ENCODE measurements around the gene SLC2A1. TPM values are rescaled to one million over a fixed set of nuclear protein-coding genes. Genes with fewer than 3 reads are reported as not detected.

SLC2A1 gene
- total and polyA plus RNA-seq, 9 of the 15 experiments (the other 6 are each of a cell fraction or from before 2014, with no cell fraction given), result 12.6 to 153 (median 48.0) TPM

- ChIA-PET CTCF (ENCODE audit: low intra/inter-chr PET ratio) (no interaction called here), POLR2A (interaction anchor here (0.7 to 4.1 kb wide), 12 partner anchors 11 to 518 kb away, joined by 3 to 47 read pairs (median 4); partner anchors contain the start of gene ZNF691)
- peak overlapping the region in 1 of 2 experiments; percentile 13; a peak in 2 of 4 replicates for H3K9ac ChIP-seq (ENCODE audit: insufficient read depth in 1 of 2, low read depth in 2 of 2, low read length in 2 of 2)
- intact Hi-C loops (cut with micrococcal nuclease), result loop anchor here (10.0 kb wide), 1 partner anchor 252 kb away; the partner anchor contains the start of gene YBX1
- in situ Hi-C loops (cut with MboI), result no loop called here
- H2AFZ ChIP-seq (ENCODE audit: low read depth, low read length), result no peak overlapping the region
- WGBS (ENCODE audit: insufficient coverage, low coverage, missing lambda C conversion rate), result 47% methylated on average over 6 of the region's 6 CpGs
- peaks cover 96% of the 10 kb centered on the region in 2 experiments for H3K4me1 ChIP-seq (replicated peaks in 1 of 2; ENCODE audit: control insufficient read depth in 2 of 2, insufficient read depth in 2 of 2, low read length in 2 of 2)
- peak overlapping the region; percentile 66 for H3K4me2 ChIP-seq (ENCODE audit: insufficient read depth, low read length)
- no peak overlapping the region for H3K4me3 ChIP-seq
- DNase-seq (ENCODE audit: extremely low read depth in 1 of 4, low spot score in 3 of 4) (peak in 1 of 4 experiments; percentile 49), ATAC-seq (peak; percentile 0; the same call in 1 of the 3 replicates), FAIRE-seq (no peak)
- H3K9me3 ChIP-seq (replicated peaks; ENCODE audit: control insufficient read depth, insufficient read depth, low read depth, low read length), result no peaks in the 10 kb centered on the region
- no TSS peak for BruUV-seq (replicated peaks)
- H3K9me1 ChIP-seq (ENCODE audit: control insufficient read depth, insufficient read depth, low read length), result peaks cover 34% of the 10 kb centered on the region
- H3K27ac ChIP-seq (ENCODE audit: extremely low read depth, low read depth, low read length), result peak overlapping the region; percentile 74
- no peaks in the 10 kb centered on the region for H3K27me3 ChIP-seq (ENCODE audit: control insufficient read depth in 2 of 2, insufficient read depth in 2 of 2, low read length in 2 of 2)
- H4K20me1 ChIP-seq (replicated peaks; ENCODE audit: control insufficient read depth, insufficient read depth, low read length), result peaks cover 59% of the 10 kb centered on the region
- peaks cover 93% of the 10 kb centered on the region for H3K36me3 ChIP-seq (ENCODE audit: control insufficient read depth, insufficient read depth, low read length)
- peaks cover 100% of the 10 kb centered on the region for H3K79me2 ChIP-seq (ENCODE audit: control insufficient read depth, insufficient read depth, low read length)
- TF ChIP-seq BRF2 (IDR thresholded peaks at IDR 0.05; ENCODE audit: borderline replicate concordance, insufficient read depth, insufficient read length), result no peak
- 0 out of 2 replicates have a peak, but pooled peaks have one; percentile 3 for TF ChIP-seq PTRF (tag; IDR thresholded peaks at IDR 0.05)
- TF ChIP-seq NR2C2 (CRISPR knock-in tag; IDR thresholded peaks at IDR 0.05), result 0 out of 2 replicates have a peak, but pooled peaks have one; percentile 16
- TF ChIP-seq NR2C2 (tag; IDR thresholded peaks at IDR 0.05), result no peak
- TF ChIP-seq RHOXF2B (CRISPR knock-in tag; conservative IDR thresholded peaks at IDR 0.05), result no peak
- no peak for TF ChIP-seq ZNF79 (CRISPR knock-in tag; IDR thresholded peaks at IDR 0.05; ENCODE audit: low read depth)
- no peak for TF ChIP-seq SREBF2 (CRISPR knock-in tag; IDR thresholded peaks at IDR 0.05)
- TF ChIP-seq RBM25 (IDR thresholded peaks at IDR 0.05; ENCODE audit: low read depth, low read length, severe bottlenecking), result peak; percentile 89
- no peak for TF ChIP-seq SP2 (IDR thresholded peaks at IDR 0.05; ENCODE audit: extremely low read depth, low read depth, low read length, poor library complexity, severe bottlenecking)
- TF ChIP-seq SIX5 (IDR thresholded peaks at IDR 0.05; ENCODE audit: borderline replicate concordance in 1 of 2, insufficient read depth in 1 of 2, low read depth in 1 of 2, low read length in 2 of 2), result no peak
- 0 out of 2 replicates have a peak, but pooled peaks have one; percentile 43 for TF ChIP-seq ZNF766 (CRISPR knock-in tag; conservative IDR thresholded peaks at IDR 0.05)
- TF ChIP-seq E2F6 (IDR thresholded peaks at IDR 0.05; ENCODE audit: borderline replicate concordance in 1 of 2, extremely low read depth in 1 of 2, insufficient read depth in 1 of 2, insufficient read length in 1 of 2, low read depth in 1 of 2, low read length in 1 of 2, poor library complexity in 1 of 2, severe bottlenecking in 1 of 2), result no peak
- no peak for TF ChIP-seq ELK3 (CRISPR knock-in tag; IDR thresholded peaks at IDR 0.05)
- TF ChIP-seq CEBPG (CRISPR knock-in tag; IDR thresholded peaks at IDR 0.05), result peak; percentile 91
- TF ChIP-seq CEBPG (tag; conservative IDR thresholded peaks at IDR 0.05 in 1 of 2, IDR thresholded peaks at IDR 0.05 in 1 of 2), result peak; percentile 92 to 94
- TF ChIP-seq ZC3H4 (CRISPR knock-in tag; IDR thresholded peaks at IDR 0.05; ENCODE audit: borderline replicate concordance), result no peak
- no peak for TF ChIP-seq ZNF77 (CRISPR knock-in tag; IDR thresholded peaks at IDR 0.05)
- TF ChIP-seq SMARCA4 (IDR thresholded peaks at IDR 0.05), result no peak
- TF ChIP-seq XRCC3 (IDR thresholded peaks at IDR 0.05), result no peak
Observed at GRCh38 chr1:42937141-42937696, 21.4 kb downstream of the SLC2A1 start.
